ENCODE data around the gene NUP205.

- TF ChIP-seq CTCF (conservative IDR thresholded peaks at IDR 0.05; ENCODE audit: low read depth, low read length) (no peak), EZH2phosphoT487 (IDR thresholded peaks at IDR 0.05; ENCODE audit: borderline replicate concordance, low read length) (no peak)
Measured at GRCh38 chr7:135509589-135509838, 48.2 kb upstream of the NUP205 start.
